A549 (cell line): ENCODE data around the gene FAAP100.

Experiments used
- ESRRA ChIP-seq: fragments of 150-350 bp; IDR thresholded peaks from 2 replicates; pipeline ENCODE4 v1.6.1; 2014; ENCODE audit warnings: mild to moderate bottlenecking, low read length, borderline replicate concordance
- HOXA7 ChIP-seq: fragments of 250-450 bp; sonication (Bioruptor Pico); IDR thresholded peaks from 2 replicates; pipeline ENCODE4 v1.5.0; 2020; ENCODE audit warnings: mild to moderate bottlenecking, moderate library complexity
- NR3C1 ChIP-seq: fragments of >200 bp; sonication (Bioruptor Twin); formaldehyde crosslinking; IDR thresholded peaks from 3 replicates; pipeline ENCODE4 v1.6.1; 2017
- POLR2A ChIP-seq: IDR thresholded peaks from 2 replicates; pipeline ENCODE4 v1.6.1; 2012; ENCODE audit warnings: mild to moderate bottlenecking, low read length
- TF ChIP-seq, protein P1 (sequence below): fragments of >200 bp; sonication (Bioruptor Twin); formaldehyde crosslinking; IDR thresholded peaks from 3 replicates; pipeline ENCODE4 v1.5.1; 2016

DNA sequence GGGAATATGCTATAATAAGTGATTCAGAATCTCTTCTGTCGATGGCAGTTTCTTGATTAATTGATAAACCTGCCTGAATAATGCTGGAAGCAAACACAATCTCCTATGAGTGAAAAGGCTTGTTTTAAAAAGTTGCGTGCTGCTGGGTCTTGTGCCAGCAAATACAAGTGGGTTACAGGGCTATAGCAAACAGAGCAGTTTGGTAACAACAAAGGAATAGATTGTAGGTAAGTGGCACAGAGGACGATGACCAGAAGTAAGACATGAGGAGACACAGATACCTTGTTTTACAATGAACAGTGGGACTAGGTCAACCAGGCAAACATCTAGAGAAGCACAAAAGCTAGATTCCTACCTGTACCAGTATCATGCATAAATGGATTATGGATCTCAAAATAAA lies 23.7 kb upstream of the FAAP100 start:
- TF ChIP-seq POLR2A = no peak
- TF ChIP-seq, protein P1, sequence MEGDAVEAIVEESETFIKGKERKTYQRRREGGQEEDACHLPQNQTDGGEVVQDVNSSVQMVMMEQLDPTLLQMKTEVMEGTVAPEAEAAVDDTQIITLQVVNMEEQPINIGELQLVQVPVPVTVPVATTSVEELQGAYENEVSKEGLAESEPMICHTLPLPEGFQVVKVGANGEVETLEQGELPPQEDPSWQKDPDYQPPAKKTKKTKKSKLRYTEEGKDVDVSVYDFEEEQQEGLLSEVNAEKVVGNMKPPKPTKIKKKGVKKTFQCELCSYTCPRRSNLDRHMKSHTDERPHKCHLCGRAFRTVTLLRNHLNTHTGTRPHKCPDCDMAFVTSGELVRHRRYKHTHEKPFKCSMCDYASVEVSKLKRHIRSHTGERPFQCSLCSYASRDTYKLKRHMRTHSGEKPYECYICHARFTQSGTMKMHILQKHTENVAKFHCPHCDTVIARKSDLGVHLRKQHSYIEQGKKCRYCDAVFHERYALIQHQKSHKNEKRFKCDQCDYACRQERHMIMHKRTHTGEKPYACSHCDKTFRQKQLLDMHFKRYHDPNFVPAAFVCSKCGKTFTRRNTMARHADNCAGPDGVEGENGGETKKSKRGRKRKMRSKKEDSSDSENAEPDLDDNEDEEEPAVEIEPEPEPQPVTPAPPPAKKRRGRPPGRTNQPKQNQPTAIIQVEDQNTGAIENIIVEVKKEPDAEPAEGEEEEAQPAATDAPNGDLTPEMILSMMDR = no peak
- TF ChIP-seq ESRRA = no peak
- no peak for TF ChIP-seq HOXA7 (CRISPR knock-in tag)
- TF ChIP-seq NR3C1 = no peak
